Activated CD4-positive, alpha-beta T cell treated with anti-CD3 and anti-CD28 coated beads for 48 hours (primary cell): ENCODE results near the gene SSR2.

Experiments used
- DNase-seq: peaks from one replicate; pipeline ENCODE4 v3.0.0-alpha.2; 2020

SSR2 gene

DNA sequence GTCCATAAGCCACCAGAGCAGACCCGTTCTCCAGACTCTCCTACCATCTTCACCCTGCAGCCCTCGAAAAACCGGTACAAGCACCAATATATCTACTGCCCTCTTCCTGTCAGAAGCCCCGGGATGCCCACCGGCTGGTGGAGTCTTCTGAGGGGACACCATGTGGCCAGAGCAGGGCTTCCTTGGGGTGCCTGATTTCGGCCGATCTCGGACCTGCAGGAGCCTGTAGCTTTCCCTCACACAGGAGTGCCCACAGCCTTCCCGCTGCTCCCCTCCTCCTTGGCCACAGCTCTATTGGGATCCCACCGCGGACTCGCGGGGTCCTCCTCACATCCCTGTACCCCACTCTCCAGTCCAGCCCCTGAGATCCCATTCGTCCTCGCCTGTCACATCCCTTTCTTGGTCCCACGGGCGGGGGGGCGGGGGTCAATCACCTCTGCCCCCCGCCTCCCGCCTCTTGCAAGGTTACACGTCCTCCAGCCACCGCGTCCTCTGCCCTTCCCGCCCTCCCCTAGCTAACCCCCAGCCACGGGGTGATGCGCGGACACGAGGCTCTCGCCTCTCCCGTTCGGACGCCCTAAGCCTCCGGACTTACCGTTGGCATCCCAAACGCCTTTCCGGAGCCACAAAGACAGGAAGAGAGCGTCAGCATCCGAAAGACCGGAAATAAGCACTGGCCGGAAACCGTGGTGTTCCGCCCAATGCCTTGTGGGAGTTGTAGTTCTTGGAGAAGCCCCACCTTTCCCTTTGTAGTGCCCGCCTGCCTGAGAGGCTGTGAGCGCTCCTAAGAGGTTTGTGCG is at the start of gene SSR2:
SSR2 (minus strand) TSS at position 659 of the 800 bp plus-strand sequence. CDS start 784 bp downstream, outside the sequence.
- DNase-seq, result peak; percentile 88

DNA sequence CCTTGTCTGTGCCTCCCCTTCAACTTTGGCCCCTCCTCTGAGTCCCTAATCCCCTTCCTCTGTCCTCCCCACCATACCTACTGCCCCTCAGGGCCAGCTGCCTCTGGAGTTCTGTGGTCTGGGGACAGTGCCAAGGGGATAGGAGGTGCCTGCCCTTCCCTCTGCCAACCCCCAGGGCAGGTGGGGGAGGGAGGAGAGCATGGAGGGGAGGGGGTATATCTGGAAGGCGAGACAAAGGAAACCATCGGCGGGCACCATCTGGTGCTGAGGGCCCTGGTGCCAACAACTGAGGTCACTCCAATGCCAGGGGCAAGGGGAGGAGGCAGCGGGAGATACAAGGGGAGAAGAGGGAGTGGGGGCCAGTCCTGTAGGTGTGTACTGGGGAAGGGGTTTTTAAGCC is 49.8 kb upstream of the SSR2 start:
- DNase-seq, result no peak

DNA sequence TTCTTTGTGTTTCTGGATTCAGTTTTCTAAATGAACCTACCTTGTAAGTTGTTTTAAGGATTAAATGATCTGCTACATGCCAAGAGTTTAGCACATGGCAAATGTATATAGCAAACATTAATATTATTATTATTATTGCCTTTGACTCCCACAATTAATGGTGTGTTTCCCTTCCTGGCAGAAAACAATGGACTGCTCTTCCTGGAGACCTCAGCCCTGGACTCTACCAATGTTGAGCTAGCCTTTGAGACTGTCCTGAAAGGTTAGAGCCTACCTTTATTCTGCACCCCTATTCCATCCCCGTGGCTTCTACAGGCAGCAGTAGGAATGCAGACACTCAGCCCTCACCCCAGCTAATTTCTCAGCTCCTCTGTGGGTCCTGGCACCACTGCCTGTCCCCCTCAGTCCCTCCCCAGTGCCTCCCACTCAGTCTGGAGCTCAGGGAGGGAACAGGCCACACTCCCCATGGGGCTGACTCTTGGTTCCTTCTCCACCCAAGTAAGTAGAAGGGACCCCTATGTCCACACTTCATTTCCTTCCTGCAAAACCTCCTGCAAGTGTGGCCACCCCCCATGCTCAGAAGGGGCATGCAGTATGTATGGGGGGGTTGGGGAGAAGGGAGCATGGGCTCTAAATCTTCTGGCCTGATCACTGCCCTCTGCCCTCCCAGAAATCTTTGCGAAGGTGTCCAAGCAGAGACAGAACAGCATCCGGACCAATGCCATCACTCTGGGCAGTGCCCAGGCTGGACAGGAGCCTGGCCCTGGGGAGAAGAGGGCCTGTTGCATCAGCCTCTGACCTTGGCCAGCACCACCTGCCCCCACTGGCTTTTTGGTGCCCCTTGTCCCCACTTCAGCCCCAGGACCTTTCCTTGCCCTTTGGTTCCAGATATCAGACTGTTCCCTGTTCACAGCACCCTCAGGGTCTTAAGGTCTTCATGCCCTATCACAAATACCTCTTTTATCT is 49.0 kb upstream of the SSR2 start:
- DNase-seq, result no peak

DNA sequence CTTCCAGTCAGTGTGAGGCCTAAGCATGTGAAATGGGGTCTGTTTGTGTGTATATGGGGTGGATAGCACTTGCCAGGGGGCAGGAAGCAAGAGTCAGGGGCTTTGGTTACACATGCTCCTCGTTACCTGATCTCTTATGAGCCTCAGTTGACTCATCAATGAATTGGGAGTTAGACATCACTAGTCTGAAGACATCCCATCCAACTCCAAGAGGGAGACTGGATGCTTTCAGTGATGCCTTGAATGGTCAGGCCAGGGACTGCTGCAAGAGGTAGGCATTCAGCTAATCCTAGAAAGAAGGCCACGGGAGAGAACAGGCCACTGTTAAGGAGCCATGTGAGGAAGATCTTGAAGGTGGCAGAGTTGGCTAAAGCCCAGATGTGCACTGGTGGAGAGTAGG is 46.5 kb upstream of the SSR2 start:
- DNase-seq, result no peak

DNA sequence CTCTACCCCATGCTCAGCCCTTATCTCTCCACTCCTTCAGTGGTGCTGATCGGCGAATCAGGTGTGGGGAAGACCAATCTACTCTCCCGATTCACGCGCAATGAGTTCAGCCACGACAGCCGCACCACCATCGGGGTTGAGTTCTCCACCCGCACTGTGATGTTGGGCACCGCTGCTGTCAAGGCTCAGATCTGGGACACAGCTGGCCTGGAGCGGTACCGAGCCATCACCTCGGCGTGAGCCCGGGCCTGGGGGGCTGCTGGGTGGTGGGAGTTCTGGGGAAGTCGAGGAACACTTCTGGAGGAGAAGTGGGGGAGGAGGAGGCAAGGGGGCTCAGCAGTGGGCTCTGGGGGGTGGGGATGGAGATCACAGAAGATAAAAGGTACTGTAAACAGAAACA is 45.1 kb upstream of the SSR2 start:
- no peak for DNase-seq

DNA sequence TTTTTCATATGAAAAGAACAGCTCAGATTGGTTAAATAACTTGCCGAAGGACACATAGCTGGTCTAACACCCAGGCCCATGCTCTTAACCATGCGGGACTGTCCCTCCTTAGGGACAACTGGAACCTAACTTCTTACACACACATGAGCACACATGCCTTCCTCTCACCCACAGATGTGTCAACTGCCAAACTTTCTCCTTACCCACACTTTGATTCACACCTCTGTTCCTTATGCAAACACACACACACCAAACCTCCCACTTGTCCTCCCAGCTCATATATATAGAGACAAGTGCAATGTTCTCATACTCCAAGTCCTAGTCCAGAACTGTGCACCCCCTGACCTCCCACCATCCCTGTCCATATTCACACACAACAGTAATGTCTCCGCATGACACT is 44.5 kb upstream of the SSR2 start:
- DNase-seq, result no peak

DNA sequence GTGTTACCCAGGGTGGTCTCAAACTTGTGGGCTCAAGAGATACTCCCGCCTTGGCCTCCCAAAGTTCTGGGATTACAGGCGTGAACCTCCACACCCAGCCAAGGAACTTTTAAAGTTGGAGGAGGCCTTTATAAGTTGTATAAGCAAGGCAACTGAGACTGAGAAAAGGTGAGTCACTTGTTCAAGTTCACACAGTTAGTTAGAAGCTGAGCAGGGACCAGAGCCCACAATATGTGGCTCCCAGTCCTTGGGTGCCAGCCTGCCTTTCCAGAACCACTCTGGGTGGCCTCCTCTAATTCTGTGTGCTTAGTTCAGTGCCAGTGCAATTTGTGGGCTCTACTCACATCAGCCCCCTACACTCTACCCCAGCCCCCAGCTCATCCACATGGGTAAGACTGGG is 43.9 kb upstream of the SSR2 start:
- no peak for DNase-seq

DNA sequence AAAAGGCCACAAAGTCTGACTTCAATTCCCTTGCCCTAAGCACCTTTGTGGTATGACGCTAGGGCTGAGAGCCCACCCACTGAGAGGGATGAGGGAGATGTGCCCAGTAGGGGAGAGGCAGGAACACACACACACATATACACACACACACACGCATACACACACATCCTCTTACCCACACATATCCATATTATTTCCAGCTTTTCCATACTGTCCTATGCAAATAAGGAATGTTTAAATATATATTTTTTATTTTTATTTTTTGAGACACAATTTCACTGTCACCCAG is 43.2 kb upstream of the SSR2 start:
- no peak for DNase-seq

DNA sequence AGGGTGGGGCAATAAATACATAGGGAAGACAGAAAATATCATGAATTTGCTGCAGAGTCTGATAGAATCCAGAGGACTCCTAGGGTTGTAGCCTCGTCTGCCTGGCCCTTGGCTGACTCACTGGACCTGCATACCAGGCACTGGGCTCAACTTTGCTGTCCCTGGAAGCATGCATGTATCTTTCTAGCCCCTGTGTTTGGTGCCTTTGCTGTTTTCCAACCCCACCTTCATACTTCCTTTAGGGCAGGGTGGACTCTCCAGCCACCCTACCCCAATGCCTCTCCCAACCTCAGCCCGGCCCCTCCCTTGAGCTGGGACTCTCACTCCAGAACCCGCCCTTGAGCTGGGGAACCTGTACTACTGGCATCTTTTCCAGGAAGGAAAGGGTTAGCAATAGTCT is 41.4 kb upstream of the SSR2 start:
- DNase-seq, result no peak

DNA sequence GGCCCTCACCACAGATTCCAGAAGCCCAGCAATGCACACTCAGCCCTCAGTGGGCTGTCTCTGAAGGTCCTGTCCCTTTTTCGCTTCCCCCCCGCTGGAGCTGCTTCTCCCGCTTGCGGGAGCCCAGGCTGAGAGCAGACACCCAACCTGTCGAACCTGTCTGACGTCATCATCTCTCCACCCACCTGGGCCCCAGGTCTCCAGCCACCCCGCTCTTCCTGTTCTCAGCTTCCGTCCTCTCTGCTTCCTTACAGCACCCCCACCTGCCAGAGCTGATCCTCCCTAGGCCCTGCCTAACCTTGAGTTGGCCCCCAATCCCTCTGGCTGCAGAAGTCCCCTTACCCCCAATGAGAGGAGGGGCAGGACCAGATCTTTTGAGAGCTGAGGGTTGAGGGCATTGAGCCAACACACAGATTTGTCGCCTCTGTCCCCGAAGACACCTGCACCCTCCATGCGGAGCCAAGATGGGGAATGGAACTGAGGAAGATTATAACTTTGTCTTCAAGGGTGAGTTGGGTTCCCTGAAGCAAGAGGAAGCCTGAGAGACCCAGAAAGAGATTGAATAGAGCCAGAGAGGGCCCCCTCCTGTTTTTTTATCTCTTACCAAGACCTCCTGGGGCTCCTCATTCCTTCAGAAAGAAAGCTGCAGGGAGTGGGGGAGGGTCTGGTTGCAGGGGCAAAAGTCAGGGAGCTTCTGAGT is 40.3 kb upstream of the SSR2 start, which contains the start of gene RAB25:
RAB25 (plus strand) TSS at position 224 of the 700 bp plus-strand sequence; CDS start at position 465, 241 bp downstream.
- no peak for DNase-seq

DNA sequence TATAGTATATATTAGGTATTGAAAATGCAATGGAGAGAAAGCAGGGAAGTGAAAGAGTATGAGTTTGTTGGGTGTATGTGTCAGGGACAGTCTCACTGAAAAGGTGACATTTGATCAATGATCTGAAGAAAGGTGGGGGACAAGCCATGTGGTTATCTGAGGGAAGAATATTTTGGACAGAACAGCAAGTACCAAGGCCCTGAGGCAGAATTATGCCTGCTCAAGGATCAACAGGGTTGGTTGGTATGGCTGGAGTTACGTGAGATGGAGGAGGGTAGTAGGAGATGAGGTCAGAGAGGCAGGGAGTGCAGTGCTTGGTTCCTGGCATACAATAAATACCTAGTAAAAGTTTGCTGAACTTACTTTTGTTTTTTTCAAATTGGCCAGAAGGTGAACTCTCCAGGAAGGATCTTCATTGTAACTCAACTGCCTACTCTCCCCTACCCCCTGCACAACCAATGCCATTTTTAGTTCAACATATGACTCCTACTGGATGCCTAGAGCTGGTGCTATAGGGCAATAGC is 35.6 kb upstream of the SSR2 start:
- no peak for DNase-seq

DNA sequence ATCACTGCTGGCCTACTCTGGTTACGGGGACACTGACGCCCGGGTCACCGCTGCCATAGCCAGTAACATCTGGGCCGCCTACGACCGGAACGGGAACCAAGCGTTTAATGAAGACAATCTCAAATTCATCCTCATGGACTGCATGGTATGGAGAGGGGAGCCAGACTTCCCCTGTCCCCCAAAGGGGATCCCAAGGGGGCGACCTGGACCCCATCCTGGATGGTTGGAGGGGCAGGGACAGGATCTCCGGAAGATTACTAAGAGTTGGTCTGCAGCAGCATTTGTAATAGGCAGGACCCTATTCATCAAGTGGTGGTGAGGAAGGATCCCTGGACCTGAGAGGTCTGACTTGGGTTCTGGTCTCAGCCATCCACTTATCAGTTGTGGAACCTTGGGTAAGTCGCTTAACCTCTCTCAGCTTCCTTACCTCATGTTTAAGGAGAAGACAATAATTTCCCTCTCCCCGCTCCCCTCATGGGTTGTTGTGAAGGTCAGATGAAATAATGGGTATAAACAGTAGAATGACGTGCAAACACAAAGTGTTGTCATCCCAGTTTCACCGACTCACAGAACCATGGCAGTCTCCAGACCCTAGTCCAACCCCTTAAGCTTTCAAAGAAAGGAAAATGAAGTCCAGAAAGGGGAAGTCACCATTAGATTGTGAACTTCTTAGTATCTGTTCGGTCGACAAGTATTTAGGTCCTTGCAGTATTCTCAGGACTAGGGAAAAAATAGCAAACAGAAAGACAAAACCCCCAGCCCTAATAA is 34.7 kb upstream of the SSR2 start:
- DNase-seq, result no peak

DNA sequence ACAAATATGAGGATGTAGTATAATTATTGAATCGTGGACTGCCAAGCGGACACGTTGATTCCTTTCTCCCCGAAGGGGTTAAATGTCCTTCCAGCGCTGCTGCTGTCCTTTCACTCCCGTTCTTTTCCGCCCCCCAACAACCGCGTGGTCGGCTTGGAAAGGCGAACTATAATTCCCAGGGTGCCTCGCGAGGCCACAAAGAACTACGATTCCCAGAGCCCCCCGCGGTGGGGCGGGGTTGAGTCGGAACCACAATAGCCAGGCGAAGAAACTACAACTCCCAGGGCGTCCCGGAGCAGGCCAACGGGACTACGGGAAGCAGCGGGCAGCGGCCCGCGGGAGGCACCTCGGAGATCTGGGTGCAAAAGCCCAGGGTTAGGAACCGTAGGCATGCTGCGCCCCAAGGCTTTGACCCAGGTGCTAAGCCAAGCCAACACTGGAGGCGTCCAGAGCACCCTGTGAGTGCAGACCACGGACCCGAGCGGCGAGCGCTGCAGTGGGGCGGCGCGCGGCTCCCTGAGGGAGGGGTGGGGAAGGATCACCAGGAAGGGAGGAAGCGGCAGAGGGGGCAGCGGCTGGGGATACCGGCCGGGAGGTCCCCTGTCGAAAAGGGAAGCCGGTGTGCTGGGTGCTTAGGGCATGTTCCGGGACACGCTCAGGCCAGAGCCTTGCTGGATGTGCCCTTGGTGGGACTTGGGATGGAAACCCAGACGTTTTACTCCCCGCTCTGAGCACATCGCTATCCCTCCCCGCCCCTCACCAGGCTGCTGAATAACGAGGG is 33.9 kb upstream of the SSR2 start, which contains the start of gene LAMTOR2:
LAMTOR2 (plus strand) TSS at position 283 of the 781 bp plus-strand sequence; CDS start at position 391, 108 bp downstream.
- peak; percentile 98 for DNase-seq

DNA sequence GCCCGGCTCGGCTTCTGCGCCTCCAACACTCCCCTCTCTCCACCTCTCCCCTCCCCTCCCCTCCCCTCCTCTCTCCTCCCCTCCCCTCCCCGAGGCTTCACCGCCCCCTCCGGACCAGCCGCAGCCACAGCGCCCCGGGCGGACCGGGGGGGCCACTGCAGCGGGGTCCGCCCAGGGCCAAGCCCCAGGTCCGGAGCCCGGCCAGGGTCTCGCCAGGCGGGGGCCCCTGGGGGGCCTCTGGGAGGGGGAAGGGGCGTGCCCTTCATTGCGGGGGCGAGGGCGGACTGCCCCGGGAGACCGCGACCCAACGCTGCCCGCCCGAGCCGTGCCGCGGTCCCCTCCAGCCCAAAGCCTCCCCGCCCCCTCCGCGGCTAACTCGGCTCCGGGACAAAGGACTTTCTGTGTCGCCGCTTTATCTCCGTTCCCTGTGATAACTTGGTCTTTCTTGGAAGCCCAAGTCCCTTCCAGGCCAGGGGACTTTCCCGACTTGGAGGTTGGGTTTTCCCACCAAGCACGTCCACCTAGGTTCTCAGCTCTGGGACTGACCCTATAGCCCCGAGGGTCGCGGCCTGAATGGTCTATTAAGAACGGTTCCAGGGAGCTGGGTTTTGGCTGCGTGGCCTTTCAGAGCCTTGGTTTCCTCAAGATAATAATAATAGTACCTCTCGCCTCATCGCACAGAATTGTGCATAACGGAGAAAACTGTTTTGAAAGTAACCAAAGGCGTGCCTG is 33.2 kb upstream of the SSR2 start, which contains the start of gene UBQLN4:
UBQLN4 (minus strand) TSS at position 31 of the 732 bp plus-strand sequence. CDS start 97 bp downstream, outside the sequence.
- peak; percentile 89 for DNase-seq

DNA sequence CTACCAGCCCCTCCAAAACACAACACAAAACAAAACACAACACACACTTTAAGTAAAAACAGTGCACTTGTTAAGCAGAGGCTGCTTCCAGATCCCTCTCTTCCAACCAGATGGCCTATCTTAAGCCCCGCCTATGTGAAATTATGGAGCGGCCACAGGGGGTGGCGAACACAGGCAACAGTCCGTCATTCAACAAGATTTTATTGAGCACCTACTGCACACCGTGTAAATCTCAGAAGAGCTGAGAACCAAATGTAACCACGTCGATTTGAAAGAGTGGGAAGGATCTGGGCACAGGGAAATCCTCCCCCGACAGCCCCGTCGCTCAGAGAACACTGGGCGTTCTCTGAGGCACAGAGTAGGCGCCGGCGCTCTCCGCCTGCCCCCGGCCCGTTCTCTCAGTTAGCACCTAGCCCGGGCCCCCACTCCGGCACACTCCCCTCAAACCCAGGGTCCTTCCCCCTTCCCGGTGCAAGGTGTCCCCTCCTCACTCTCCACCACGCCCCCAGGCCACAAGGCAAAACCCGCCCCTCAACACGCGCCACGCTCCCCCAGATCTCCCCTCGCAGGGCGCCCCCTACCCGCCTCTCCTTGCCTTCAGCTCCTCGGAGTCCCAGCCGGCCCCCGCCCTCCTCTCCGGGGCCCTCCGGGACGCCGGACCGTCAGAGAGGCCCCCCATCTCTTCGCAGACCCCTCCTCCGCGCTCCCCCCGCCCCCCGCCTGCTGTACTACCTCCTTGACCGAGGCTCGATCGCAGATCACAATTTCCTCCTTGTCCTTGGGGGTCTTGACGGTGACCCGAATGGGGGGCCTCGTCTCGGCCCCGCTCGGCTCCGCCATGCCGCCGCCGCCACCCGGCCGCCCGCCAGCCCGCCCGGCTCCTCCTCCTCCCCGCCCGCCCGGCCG is 32.4 kb upstream of the SSR2 start:
- peak; percentile 75 for DNase-seq

DNA sequence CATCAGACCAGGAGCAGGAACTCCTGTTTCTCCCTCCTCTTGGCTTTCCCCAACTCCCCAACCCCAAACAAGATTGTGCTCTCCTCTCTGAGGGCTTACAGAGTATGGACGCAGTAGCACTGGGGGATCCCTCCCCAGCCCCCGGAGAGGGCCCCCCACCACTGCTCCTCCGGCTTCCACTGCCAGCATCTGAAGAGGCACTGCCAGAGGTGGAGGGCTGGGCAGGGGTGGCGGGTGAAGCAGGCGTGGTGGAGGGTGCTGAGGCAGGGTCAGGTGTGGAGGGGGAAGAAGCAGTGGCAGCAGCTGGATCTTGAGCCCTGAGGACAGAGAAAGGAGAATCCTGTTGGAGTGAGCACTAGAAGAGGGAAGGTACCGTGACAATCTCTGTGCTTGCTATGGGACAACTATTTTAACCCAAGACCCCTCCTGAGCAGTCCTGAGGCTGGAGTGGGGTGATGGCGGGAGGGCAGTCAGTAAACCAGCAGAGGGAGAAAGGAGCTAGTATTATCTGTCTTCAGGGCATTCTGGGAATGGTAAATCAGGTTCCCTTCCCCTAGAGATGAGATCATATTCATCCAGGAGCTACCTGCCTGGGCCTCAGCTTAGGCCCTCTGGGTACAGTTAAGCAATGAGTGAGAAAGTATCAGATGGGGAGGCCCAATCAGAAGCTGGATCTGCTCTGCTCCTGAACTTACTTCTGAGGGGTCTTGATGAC is 30.4 kb upstream of the SSR2 start:
- no peak for DNase-seq

DNA sequence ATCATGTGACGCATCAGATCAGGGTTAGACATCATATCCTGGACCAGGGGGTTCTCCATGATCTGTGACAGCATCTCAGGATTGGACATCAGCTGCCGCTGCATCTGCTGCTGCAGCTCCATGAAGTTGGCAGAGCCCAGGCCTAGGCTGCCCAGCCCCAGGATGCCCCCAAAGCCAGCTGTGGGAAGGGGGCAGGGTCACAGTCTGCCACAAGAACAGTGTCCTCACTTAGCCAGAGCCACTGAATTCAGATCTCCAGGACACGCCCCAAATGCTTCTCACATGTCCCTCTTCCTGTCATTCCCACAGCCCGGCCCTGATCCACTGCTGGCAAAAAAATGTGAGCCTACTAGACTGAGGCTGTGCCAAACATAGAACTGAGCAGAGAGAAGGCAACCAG is 29.6 kb upstream of the SSR2 start:
- DNase-seq, result no peak

DNA sequence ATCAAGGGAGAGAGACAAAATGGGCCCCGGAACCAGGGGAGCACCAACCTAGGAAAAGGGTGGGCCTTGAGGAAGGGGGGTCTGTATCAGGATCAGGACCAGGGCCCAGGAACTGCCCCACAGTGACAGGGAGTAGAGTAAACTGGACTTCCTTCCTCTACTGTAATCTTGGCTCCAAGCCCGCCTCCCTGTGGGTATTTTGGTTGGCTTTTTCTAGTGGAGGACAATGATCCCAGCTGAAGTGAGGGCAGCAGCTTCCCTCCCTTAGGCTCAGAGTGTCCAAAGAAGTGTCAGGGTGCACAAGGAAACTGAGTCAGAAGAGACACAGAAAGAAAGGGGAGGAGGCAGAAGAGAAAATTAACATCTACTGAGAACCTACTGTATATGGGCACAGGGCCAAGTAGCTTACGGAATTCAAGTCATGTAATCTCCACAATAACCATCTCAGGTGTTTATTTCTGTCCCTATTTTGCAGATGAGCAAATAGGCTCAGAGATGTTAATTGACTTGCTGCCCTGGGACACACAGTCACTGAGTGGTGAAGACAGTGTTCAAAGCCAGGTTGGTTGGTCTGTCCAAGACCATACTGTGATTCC is 28.0 kb upstream of the SSR2 start:
- DNase-seq, result no peak
